ENCODE data around the gene TRPM4. TPM values are rescaled to one million over a fixed set of nuclear protein-coding genes. Genes with fewer than 3 reads are reported as not detected.

The TRPM4 gene
- total RNA-seq, 4 donors from 2014 or later: 19.9 to 38.8 (median 27.9) TPM

DNA sequence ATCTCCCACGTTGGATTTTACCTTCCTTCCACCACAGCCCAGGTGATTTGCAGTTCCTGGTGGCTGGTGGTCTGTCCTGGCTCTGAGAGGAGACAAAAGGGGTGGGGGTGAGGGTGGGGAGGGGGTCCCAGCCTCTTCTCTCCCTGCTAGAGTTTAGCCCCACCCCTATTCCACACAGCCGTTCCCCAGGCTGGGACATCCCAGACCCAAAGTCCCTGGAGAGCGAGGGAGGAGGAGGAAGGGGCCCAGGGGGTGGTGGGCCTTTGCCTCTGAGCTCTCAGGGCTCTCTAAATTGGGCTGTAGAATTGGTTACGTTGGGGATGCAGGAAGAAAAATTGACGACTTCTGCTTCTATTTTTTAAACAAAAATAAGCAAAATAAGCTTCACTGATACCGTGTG is 85.5 kb downstream of the TRPM4 start:
- WGBS: 48% methylated on average over 6 of the region's 6 CpGs
- Histone ChIP-seq H3K4me1 (no peaks in the 10 kb centered on the region), H3K9me3 (no peaks in the 10 kb centered on the region), H3K27me3 (no peaks in the 10 kb centered on the region), H3K36me3 (no peaks in the 10 kb centered on the region), H3K4me3 (no peak overlapping the region), H3K27ac (replicated peaks in 1 of 4) (no peak overlapping the region)
- DNase-seq (ENCODE audit: extremely low spot score): no peak
- intact Hi-C loops (cut with DNase I): no loop called here
- TF ChIP-seq EP300 (IDR thresholded peaks at IDR 0.05) (no peak), POLR2AphosphoS5 (IDR thresholded peaks at IDR 0.05) (no peak), POLR2A (IDR thresholded peaks at IDR 0.05; ENCODE audit: low read depth) (no peak)
- TF ChIP-seq, protein P1, sequence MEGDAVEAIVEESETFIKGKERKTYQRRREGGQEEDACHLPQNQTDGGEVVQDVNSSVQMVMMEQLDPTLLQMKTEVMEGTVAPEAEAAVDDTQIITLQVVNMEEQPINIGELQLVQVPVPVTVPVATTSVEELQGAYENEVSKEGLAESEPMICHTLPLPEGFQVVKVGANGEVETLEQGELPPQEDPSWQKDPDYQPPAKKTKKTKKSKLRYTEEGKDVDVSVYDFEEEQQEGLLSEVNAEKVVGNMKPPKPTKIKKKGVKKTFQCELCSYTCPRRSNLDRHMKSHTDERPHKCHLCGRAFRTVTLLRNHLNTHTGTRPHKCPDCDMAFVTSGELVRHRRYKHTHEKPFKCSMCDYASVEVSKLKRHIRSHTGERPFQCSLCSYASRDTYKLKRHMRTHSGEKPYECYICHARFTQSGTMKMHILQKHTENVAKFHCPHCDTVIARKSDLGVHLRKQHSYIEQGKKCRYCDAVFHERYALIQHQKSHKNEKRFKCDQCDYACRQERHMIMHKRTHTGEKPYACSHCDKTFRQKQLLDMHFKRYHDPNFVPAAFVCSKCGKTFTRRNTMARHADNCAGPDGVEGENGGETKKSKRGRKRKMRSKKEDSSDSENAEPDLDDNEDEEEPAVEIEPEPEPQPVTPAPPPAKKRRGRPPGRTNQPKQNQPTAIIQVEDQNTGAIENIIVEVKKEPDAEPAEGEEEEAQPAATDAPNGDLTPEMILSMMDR (IDR thresholded peaks at IDR 0.05): no peak

DNA sequence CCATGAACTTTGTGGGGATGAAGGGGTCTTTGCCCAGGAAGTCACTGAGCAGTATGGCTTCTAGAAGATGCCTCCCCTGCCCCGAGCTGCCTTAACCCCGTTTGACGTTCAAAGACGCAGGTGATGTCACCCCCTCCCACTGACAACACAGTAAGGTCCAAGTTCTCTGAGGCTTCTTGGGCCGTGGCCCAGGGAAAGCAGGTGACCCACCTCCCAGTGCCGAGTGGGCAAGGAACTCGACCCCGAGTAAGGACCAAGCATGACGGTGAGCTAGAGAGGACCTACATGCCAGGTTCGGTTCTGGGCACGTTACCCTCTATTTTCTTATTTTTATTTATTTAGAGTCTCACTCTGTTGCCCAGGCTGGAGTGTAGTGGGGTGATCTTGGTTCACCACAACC is 86.1 kb downstream of the TRPM4 start:
- Histone ChIP-seq H3K4me1 (peaks cover 0 to 5% (median 2%) of the 10 kb centered on the region in 4 donors), H3K27me3 (no peaks in the 10 kb centered on the region), H3K36me3 (no peaks in the 10 kb centered on the region), H3K4me3 (no peak overlapping the region), H3K27ac (replicated peaks in 1 of 4) (no peak overlapping the region), H3K9me3 (no peaks in the 10 kb centered on the region)
- TF ChIP-seq EP300 (IDR thresholded peaks at IDR 0.05): no peak
- no peak for TF ChIP-seq POLR2AphosphoS5 (IDR thresholded peaks at IDR 0.05)
- no peak for TF ChIP-seq POLR2A (IDR thresholded peaks at IDR 0.05; ENCODE audit: low read depth)
- TF ChIP-seq, protein P1 (IDR thresholded peaks at IDR 0.05): no peak
- WGBS: 81% methylated on average over 11 of the region's 11 CpGs
- no peak for DNase-seq (ENCODE audit: extremely low spot score)
- intact Hi-C loops (cut with DNase I): no loop called here

DNA sequence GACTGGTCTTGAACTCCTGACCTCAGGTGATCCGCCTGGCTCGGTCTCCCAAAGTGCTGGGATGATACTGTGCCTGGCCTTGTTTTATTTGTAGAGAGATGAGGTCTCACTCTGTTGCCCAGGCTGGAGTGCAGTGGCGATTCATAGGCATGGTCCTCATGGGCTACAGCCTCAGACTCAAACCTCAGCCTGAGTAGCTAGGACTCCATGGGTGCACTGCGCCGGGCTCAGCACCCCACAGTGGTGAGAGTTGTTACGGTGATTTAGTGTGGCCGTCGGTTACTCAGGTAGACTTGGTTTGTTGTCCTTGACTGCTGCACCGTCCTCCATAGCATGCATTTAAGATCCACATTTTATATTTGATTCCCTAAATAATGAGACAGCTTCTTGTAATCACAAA is 86.7 kb downstream of the TRPM4 start:
- Histone ChIP-seq H3K36me3 (no peaks in the 10 kb centered on the region), H3K4me3 (no peak overlapping the region), H3K4me1 (peaks cover 0 to 10% (median 5%) of the 10 kb centered on the region in 4 donors), H3K27me3 (no peaks in the 10 kb centered on the region), H3K27ac (replicated peaks in 1 of 4) (no peak overlapping the region), H3K9me3 (no peaks in the 10 kb centered on the region)
- no peak for DNase-seq (ENCODE audit: extremely low spot score)
- intact Hi-C loops (cut with DNase I): no loop called here
- TF ChIP-seq, protein P1 (IDR thresholded peaks at IDR 0.05): no peak
- TF ChIP-seq POLR2A (IDR thresholded peaks at IDR 0.05; ENCODE audit: low read depth): no peak
- TF ChIP-seq EP300 (IDR thresholded peaks at IDR 0.05): no peak
- no peak for TF ChIP-seq POLR2AphosphoS5 (IDR thresholded peaks at IDR 0.05)
- WGBS: 94% methylated on average over 9 of the region's 9 CpGs

DNA sequence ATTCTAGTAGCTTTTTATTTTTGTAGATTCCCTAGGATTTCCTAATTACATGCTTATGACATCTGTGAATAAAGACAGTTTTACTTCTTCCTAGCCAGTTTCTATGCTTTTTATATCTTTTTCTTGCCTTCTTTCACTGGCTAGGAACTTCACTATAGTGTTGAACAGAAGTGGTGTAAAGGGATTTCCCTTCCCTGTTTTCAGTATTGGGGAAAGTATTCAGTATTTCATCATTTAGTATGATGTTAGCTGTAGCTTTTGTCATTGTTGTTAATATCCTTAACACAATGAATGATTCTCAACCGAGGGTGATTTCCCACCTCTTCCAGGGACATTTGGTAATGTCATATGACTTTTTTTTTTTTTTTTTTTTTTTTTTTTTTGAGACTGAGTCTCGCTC is 90.1 kb downstream of the TRPM4 start:
- WGBS: 70% methylated on average over 2 of the region's 2 CpGs
- H3K27me3 ChIP-seq: no peaks in the 10 kb centered on the region
- H3K9me3 ChIP-seq: no peaks in the 10 kb centered on the region
- no peak for DNase-seq (ENCODE audit: extremely low spot score)
- peaks cover 0 to 16% (median 7%) of the 10 kb centered on the region in 4 donors for H3K4me1 ChIP-seq
- intact Hi-C loops (cut with DNase I): no loop called here
- H3K36me3 ChIP-seq: no peaks in the 10 kb centered on the region
- no peak for TF ChIP-seq POLR2A (IDR thresholded peaks at IDR 0.05; ENCODE audit: low read depth)
- TF ChIP-seq POLR2AphosphoS5 (IDR thresholded peaks at IDR 0.05): no peak
- TF ChIP-seq, protein P1 (IDR thresholded peaks at IDR 0.05): no peak
- no peak for TF ChIP-seq EP300 (IDR thresholded peaks at IDR 0.05)
- no peak overlapping the region for H3K27ac ChIP-seq (replicated peaks in 1 of 4)
- H3K4me3 ChIP-seq: no peak overlapping the region

DNA sequence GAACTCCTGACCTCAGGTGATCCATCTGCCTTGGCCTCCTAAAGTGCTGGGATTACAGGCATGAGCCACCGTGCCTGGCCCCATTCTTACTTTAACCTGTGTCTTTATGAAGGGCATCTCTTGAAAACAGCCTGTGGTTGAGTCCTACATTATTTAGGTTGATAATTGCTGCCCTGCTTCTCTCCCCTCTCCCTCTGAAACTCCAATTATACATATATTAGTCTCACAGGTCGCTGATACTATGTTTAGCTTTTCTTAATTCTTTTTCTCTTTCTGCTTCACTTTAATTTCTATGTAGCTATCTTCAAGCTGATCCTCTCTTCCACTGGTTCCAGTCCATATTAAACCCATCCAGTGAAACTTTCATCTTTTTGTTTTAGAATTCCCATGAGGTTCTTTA is 92.3 kb downstream of the TRPM4 start:
- no peaks in the 10 kb centered on the region for H3K36me3 ChIP-seq
- 80% methylated on average over 2 of the region's 2 CpGs for WGBS
- intact Hi-C loops (cut with DNase I): no loop called here

More for the DNA sequence above, 92.3 kb downstream of the TRPM4 start:
- no peak overlapping the region for H3K4me3 ChIP-seq
- H3K27me3 ChIP-seq: no peaks in the 10 kb centered on the region
- DNase-seq (ENCODE audit: extremely low spot score): no peak
- peak overlapping the region in 2 of 4 donors; percentile 31 to 34 for H3K27ac ChIP-seq (replicated peaks in 1 of 4)
- no peak for TF ChIP-seq POLR2A (IDR thresholded peaks at IDR 0.05; ENCODE audit: low read depth)
- TF ChIP-seq, protein P1 (IDR thresholded peaks at IDR 0.05): no peak
- H3K9me3 ChIP-seq: no peaks in the 10 kb centered on the region
- H3K4me1 ChIP-seq: peaks cover 0 to 16% (median 7%) of the 10 kb centered on the region in 4 donors
